B cell (primary cell): ENCODE measurements around the gene LZIC.

Source experiments
- CTCF ChIP-seq: fragments of 200-600 bp; IDR thresholded peaks from one replicate; pipeline ENCODE4 v1.8.0; 2022; ENCODE audit warnings: antibody characterized with exemption, mild to moderate bottlenecking
- EZH2 ChIP-seq: IDR thresholded peaks from 2 replicates; pipeline ENCODE4 v1.6.1; 2012; ENCODE audit warnings: borderline replicate concordance, low read depth, mild to moderate bottlenecking, moderate library complexity, low read length; ENCODE audit not compliant: insufficient read depth, poor library complexity, severe bottlenecking

- TF ChIP-seq CTCF (no peak), EZH2 (no peak)
Observed at GRCh38 chr1:9960011-9960410, 16.8 kb upstream of the LZIC start.
